ENCODE data around the gene BCAS4. TPM values are rescaled to one million over a fixed set of nuclear protein-coding genes. Genes with fewer than 3 reads are reported as not detected.

BCAS4 gene
- total RNA-seq, 1 experiment from 2014 or later = 13.5 TPM

- peak; percentile 18 for DNase-seq
- TF ChIP-seq, protein P1, sequence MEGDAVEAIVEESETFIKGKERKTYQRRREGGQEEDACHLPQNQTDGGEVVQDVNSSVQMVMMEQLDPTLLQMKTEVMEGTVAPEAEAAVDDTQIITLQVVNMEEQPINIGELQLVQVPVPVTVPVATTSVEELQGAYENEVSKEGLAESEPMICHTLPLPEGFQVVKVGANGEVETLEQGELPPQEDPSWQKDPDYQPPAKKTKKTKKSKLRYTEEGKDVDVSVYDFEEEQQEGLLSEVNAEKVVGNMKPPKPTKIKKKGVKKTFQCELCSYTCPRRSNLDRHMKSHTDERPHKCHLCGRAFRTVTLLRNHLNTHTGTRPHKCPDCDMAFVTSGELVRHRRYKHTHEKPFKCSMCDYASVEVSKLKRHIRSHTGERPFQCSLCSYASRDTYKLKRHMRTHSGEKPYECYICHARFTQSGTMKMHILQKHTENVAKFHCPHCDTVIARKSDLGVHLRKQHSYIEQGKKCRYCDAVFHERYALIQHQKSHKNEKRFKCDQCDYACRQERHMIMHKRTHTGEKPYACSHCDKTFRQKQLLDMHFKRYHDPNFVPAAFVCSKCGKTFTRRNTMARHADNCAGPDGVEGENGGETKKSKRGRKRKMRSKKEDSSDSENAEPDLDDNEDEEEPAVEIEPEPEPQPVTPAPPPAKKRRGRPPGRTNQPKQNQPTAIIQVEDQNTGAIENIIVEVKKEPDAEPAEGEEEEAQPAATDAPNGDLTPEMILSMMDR (IDR thresholded peaks at IDR 0.05; ENCODE audit: unreplicated experiment) = no peak
- BruUV-seq (replicated peaks) = no TSS peak
- Mint-ChIP-seq H3K27me3 (ENCODE audit: unreplicated experiment) (no peaks in the 10 kb centered on the region), H3K9me3 (ENCODE audit: low read depth, unreplicated experiment) (no peaks in the 10 kb centered on the region), H3K4me1 (ENCODE audit: low read depth, unreplicated experiment) (peaks cover 29% of the 10 kb centered on the region), H3K4me3 (ENCODE audit: low read depth, unreplicated experiment) (no peak overlapping the region), H3K36me3 (ENCODE audit: insufficient read depth, unreplicated experiment) (no peaks in the 10 kb centered on the region), H3K27ac (ENCODE audit: unreplicated experiment) (no peak overlapping the region)
- intact Hi-C loops (cut with micrococcal nuclease; ENCODE audit: unreplicated experiment) = no loop called here
- CTCF ChIA-PET = interaction anchor here (1.1 kb wide), 1 partner anchor 46 kb away, joined by 4 read pairs; no protein-coding TSS in a partner anchor
Measured at GRCh38 chr20:50848846-50849673, 54.2 kb downstream of the BCAS4 start.

DNA sequence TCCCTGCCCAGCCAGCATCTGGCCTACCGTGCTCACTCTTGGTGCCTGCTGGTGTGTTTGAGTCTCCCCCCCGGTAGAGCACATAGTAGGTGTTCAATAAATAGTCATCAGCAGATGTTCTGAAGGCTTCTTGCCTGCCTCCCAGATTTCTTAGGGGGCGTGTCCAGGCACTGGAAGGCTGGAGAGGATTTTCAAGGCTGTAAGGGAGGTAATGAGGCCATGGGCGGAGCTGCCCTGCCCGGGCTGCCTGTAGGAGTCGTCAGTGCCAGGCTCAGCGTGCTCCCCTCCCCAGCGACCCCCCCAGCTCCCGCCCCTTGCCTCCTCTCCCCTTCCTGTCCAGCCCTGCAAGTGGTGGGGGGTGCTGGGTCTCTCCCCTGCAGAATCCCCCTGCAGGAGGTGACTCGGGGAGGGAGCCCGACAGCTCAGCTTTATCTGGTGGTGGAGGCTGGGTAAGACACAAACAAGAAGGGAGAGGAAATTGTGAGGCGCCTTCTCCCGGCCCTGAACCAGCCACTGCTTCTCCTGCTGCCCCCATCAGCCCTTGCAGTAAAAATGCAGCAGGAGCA lies 55.9 kb downstream of the BCAS4 start:
- CTCF ChIA-PET = no interaction called here
- Mint-ChIP-seq H3K27ac (ENCODE audit: unreplicated experiment) (no peak overlapping the region), H3K4me3 (ENCODE audit: low read depth, unreplicated experiment) (no peak overlapping the region), H3K36me3 (ENCODE audit: insufficient read depth, unreplicated experiment) (peaks cover 3% of the 10 kb centered on the region), H3K9me3 (ENCODE audit: low read depth, unreplicated experiment) (no peaks in the 10 kb centered on the region), H3K27me3 (ENCODE audit: unreplicated experiment) (no peaks in the 10 kb centered on the region), H3K4me1 (ENCODE audit: low read depth, unreplicated experiment) (peaks cover 30% of the 10 kb centered on the region)
- TF ChIP-seq, protein P1 (IDR thresholded peaks at IDR 0.05; ENCODE audit: unreplicated experiment) = no peak
- no TSS peak for BruUV-seq (replicated peaks)
- no peak for DNase-seq
- intact Hi-C loops (cut with micrococcal nuclease; ENCODE audit: unreplicated experiment) = no loop called here

- intact Hi-C loops (cut with micrococcal nuclease; ENCODE audit: unreplicated experiment) = no loop called here
- H3K4me3 Mint-ChIP-seq (ENCODE audit: low read depth, unreplicated experiment) = no peak overlapping the region
- no peaks in the 10 kb centered on the region for H3K27me3 Mint-ChIP-seq (ENCODE audit: unreplicated experiment)
- H3K4me1 Mint-ChIP-seq (ENCODE audit: low read depth, unreplicated experiment) = peaks cover 40% of the 10 kb centered on the region
- TF ChIP-seq, protein P1 (IDR thresholded peaks at IDR 0.05; ENCODE audit: unreplicated experiment) = no peak
- no peaks in the 10 kb centered on the region for H3K9me3 Mint-ChIP-seq (ENCODE audit: low read depth, unreplicated experiment)
- DNase-seq = no peak
- no peak overlapping the region for H3K27ac Mint-ChIP-seq (ENCODE audit: unreplicated experiment)
- CTCF ChIA-PET = no interaction called here
- BruUV-seq (replicated peaks) = no TSS peak
- H3K36me3 Mint-ChIP-seq (ENCODE audit: insufficient read depth, unreplicated experiment) = peaks cover 3% of the 10 kb centered on the region
Measured at GRCh38 chr20:50852085-50852484, 57.2 kb downstream of the BCAS4 start.

DNA sequence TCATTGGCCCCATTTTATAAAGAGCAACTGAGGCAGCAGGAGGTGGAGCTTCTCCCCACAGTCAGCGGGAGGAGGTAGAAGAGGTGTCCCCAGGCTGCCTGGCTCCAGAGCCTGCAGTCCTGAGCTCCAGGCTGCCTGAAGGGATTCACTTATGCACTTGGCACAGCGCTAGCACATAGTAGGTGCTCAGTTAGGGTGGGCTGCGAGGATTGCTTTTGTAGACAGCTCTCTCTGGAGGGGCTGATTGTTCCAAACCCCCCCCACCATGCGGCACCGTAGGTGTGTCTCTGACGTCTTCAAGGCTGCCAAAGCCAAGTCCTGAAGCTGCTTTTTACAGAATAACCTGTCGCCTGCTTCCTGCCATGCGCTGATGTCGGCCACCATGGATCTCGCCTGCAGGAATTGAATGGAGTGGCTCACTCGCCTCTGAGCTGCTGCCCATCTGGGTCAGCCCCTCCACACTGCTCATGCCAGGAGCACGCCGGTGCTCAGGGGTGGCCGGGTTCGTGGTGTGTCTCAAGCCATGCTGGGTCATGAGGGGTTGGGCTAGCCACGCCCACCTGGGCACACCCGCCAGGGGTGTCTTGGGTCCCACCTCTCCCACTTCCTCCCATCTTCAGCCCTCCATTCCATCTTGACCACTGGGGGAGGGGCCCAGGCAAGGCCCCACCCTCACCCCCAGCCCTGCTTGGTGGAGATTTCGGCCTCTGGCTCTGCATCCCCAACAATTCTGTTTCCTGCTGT lies 59.8 kb downstream of the BCAS4 start:
- TF ChIP-seq, protein P1 (IDR thresholded peaks at IDR 0.05; ENCODE audit: unreplicated experiment) = no peak
- Mint-ChIP-seq H3K4me1 (ENCODE audit: low read depth, unreplicated experiment) (peaks cover 20% of the 10 kb centered on the region), H3K27ac (ENCODE audit: unreplicated experiment) (no peak overlapping the region), H3K4me3 (ENCODE audit: low read depth, unreplicated experiment) (no peak overlapping the region), H3K27me3 (ENCODE audit: unreplicated experiment) (no peaks in the 10 kb centered on the region), H3K36me3 (ENCODE audit: insufficient read depth, unreplicated experiment) (peaks cover 3% of the 10 kb centered on the region), H3K9me3 (ENCODE audit: low read depth, unreplicated experiment) (no peaks in the 10 kb centered on the region)
- DNase-seq = no peak
- intact Hi-C loops (cut with micrococcal nuclease; ENCODE audit: unreplicated experiment) = no loop called here
- no TSS peak for BruUV-seq (replicated peaks)
- CTCF ChIA-PET = interaction anchor here (0.6 kb wide), 1 partner anchor 919 kb away, joined by 9 read pairs; no protein-coding TSS in a partner anchor

Data from Calu3 (cell line).